GM23338 (cell line): ENCODE results near the gene TRPC5OS. TPM values are rescaled to one million over a fixed set of nuclear protein-coding genes. Genes with fewer than 3 reads are reported as not detected.

Experiments used
- ATAC-seq: fragments of 200-7000 bp; cut with Tn5 transposase; 3 replicates; pipeline ENCODE4 v1.9.1; 2020
- DNase-seq: peaks from one replicate; pipeline ENCODE4 v3.0.0-alpha.2; 2015; ENCODE audit warnings: low spot score
- H2AFZ ChIP-seq: fragments of 200-600 bp; sonication (generic); 2 replicates; pipeline ENCODE4 v1.8.0; 2016; ENCODE audit warnings: antibody characterized with exemption, mild to moderate bottlenecking, moderate library complexity
- H3F3A ChIP-seq: fragments of 200-600 bp; sonication (generic); replicated peaks from 2 replicates; pipeline ENCODE4 v1.8.0; 2017; ENCODE audit warnings: antibody characterized with exemption, mixed run types, low read depth
- H3K27ac ChIP-seq: fragments of 200-600 bp; sonication (generic); 2 replicates; pipeline ENCODE4 v1.6.1; 2016; ENCODE audit warnings: low read depth
- H3K27me3 ChIP-seq: fragments of 200-600 bp; sonication (generic); 2 replicates; pipeline ENCODE4 v1.8.0; 2016; ENCODE audit warnings: mild to moderate bottlenecking, mixed run types, moderate library complexity; ENCODE audit not compliant: insufficient read depth
- H3K36me3 ChIP-seq: fragments of 200-600 bp; sonication (generic); 2 replicates; pipeline ENCODE4 v1.8.0; 2016; ENCODE audit warnings: mild to moderate bottlenecking; ENCODE audit not compliant: insufficient read depth
- H3K4me1 ChIP-seq: fragments of 200-600 bp; sonication (generic); 2 replicates; pipeline ENCODE4 v1.8.0; 2016; ENCODE audit warnings: mild to moderate bottlenecking, moderate library complexity; ENCODE audit not compliant: insufficient read depth
- H3K4me2 ChIP-seq: fragments of 200-600 bp; sonication (generic); 2 replicates; pipeline ENCODE4 v1.7.1; 2017; ENCODE audit warnings: mixed run types
- H3K4me3 ChIP-seq: fragments of 200-600 bp; sonication (generic); 2 replicates; pipeline ENCODE4 v1.6.1; 2016; ENCODE audit warnings: mixed run types
- H3K79me2 ChIP-seq: fragments of 200-600 bp; sonication (generic); replicated peaks from 2 replicates; pipeline ENCODE4 v1.8.0; 2017; ENCODE audit warnings: mild to moderate bottlenecking; ENCODE audit not compliant: insufficient read depth
- H3K9me2 ChIP-seq: fragments of 200-600 bp; sonication (generic); 2 replicates; pipeline ENCODE4 v1.8.0; 2017; ENCODE audit not compliant: insufficient read depth
- H4K20me1 ChIP-seq: fragments of 200-600 bp; sonication (generic); replicated peaks from 2 replicates; pipeline ENCODE4 v1.8.0; 2017; ENCODE audit warnings: mild to moderate bottlenecking; ENCODE audit not compliant: insufficient read depth
- H3K27ac Mint-ChIP-seq: 2 replicates; pipeline ENCODE4 v1.8.0; 2020; ENCODE audit warnings: inconsistent platforms, mild to moderate bottlenecking, moderate library complexity, mixed read lengths
- H3K27me3 Mint-ChIP-seq: 3 replicates; pipeline ENCODE4 v1.8.0; 2022; ENCODE audit warnings: low read depth, mild to moderate bottlenecking, moderate library complexity, mixed read lengths, inconsistent platforms; ENCODE audit not compliant: insufficient read depth, poor library complexity
- H3K36me3 Mint-ChIP-seq: 3 replicates; pipeline ENCODE4 v1.8.0; 2021; ENCODE audit warnings: low read depth, mild to moderate bottlenecking, inconsistent platforms, moderate library complexity, mixed read lengths
- H3K4me1 Mint-ChIP-seq: 3 replicates; pipeline ENCODE4 v1.8.0; 2020; ENCODE audit warnings: mild to moderate bottlenecking, inconsistent platforms, mixed read lengths
- H3K4me3 Mint-ChIP-seq: 3 replicates; pipeline ENCODE4 v1.8.0; 2021; ENCODE audit warnings: moderate library complexity, mild to moderate bottlenecking, inconsistent platforms, mixed read lengths
- H3K9me3 Mint-ChIP-seq: 3 replicates; pipeline ENCODE4 v1.8.0; 2020; ENCODE audit warnings: moderate library complexity, mild to moderate bottlenecking, inconsistent platforms, mixed read lengths
- CREB1 ChIP-seq: fragments of 250-450 bp; sonication (Bioruptor Pico); IDR thresholded peaks from 2 replicates; pipeline ENCODE4 v1.5.0; 2020; ENCODE audit warnings: low read depth, mild to moderate bottlenecking, moderate library complexity
- EZH2 ChIP-seq: fragments of 200-600 bp; sonication (generic); IDR thresholded peaks from one replicate; pipeline ENCODE4 v1.8.0; 2017; ENCODE audit warnings: antibody characterized with exemption, mild to moderate bottlenecking, low read depth; ENCODE audit not compliant: unreplicated experiment
- EZH2phosphoT487 ChIP-seq: fragments of 200-600 bp; sonication (generic); IDR thresholded peaks from one replicate; pipeline ENCODE4 v1.8.1; 2018; ENCODE audit warnings: antibody characterized with exemption; ENCODE audit not compliant: unreplicated experiment
- JUNB ChIP-seq: IDR thresholded peaks from one replicate; pipeline ENCODE4 v1.6.1; 2016; ENCODE audit warnings: antibody characterized with exemption; ENCODE audit not compliant: unreplicated experiment
- NANOG ChIP-seq: IDR thresholded peaks from 2 replicates; pipeline ENCODE4 v1.6.1; 2016; ENCODE audit warnings: antibody characterized with exemption, borderline replicate concordance
- POLR2AphosphoS5 ChIP-seq: IDR thresholded peaks from 2 replicates; pipeline ENCODE4 v1.6.1; 2016; ENCODE audit warnings: antibody characterized with exemption, low read depth
- STAT1 ChIP-seq: IDR thresholded peaks from one replicate; pipeline ENCODE4 v1.6.1; 2016; ENCODE audit warnings: antibody characterized with exemption; ENCODE audit not compliant: unreplicated experiment
- ZNF114 ChIP-seq: fragments of 250-450 bp; sonication (Bioruptor Pico); IDR thresholded peaks from 2 replicates; pipeline ENCODE4 v1.5.0; 2020; ENCODE audit warnings: mild to moderate bottlenecking, moderate library complexity
- ZNF331 ChIP-seq: fragments of 250-450 bp; sonication (Bioruptor Pico); IDR thresholded peaks from 2 replicates; pipeline ENCODE4 v1.5.0; 2020; ENCODE audit warnings: low read depth, mild to moderate bottlenecking, moderate library complexity
- ZNF462 ChIP-seq: fragments of 250-450 bp; sonication (Bioruptor Pico); IDR thresholded peaks from 2 replicates; pipeline ENCODE4 v1.5.0; 2020; ENCODE audit warnings: mild to moderate bottlenecking, moderate library complexity
- polyA plus RNA-seq: library from polyadenylated mRNA; unstranded; fragments of >200 nt; fragmentation: Nextera tagmentation; extraction: Ambion mirVana; gene quantifications from 2 replicates; pipeline ENCODE4 v1.2.1, GENCODE V29; 2016
- total RNA-seq: library from RNA; depleted of rRNA; stranded (reverse); fragments of >200 nt; shearing (Covaris generic); gene quantifications from 2 replicates; pipeline ENCODE4 v1.2.3, GENCODE V29; 2014
- TF ChIP-seq, protein P1 (sequence below): IDR thresholded peaks from 2 replicates; pipeline ENCODE4 v1.6.1; 2016; ENCODE audit warnings: antibody characterized with exemption
- TF ChIP-seq, protein P2 (sequence below), 2 experiments: fragments of 200-600 bp in 1 of 2; sonication (generic) in 1 of 2; conservative IDR thresholded peaks; 2 replicates each; pipeline versions ENCODE4 v1.5.1 to v1.6.1; 2016 to 2017; ENCODE audit warnings: antibody characterized with exemption in 2 of 2, low read depth in 2 of 2, mild to moderate bottlenecking in 2 of 2, moderate library complexity in 1 of 2
- TF ChIP-seq, protein P3 (sequence below): IDR thresholded peaks from one replicate; pipeline ENCODE4 v1.6.1; 2018; ENCODE audit warnings: antibody characterized with exemption; ENCODE audit not compliant: unreplicated experiment

TRPC5OS gene
- total and polyA plus RNA-seq, 2 experiments from 2014 or later, result not detected

DNA sequence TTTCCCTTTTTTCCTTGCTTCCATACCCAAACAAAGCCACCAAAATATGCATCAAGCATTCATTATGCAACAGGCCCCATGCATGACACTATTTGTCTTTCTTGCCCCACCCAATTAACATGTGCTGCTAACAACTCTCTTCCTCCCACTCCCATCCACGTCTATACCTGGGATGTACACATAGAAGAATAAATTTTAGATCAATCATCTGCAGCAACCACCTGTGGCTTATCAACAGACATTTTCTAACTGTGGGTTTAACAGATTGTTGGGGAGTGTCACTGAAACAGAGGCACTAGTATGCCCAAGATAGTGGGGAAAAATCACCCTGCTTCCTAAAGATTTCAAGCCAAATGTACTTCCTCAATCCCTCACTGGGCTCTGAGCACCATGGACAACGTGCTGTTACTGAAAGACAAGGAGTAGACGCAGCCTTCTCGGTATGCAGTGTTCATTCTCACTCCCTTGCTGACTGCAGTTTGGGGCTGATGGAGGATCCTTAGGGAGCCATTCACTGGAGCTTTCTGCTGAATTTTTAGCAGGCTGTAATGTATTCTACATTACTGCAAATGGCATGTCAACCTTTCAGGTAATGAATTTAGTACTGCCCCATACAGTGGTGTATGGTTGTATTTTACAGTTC lies 28.4 kb upstream of the TRPC5OS start:
- no peaks in the 10 kb centered on the region for H3K9me3 Mint-ChIP-seq
- ATAC-seq (no peak), DNase-seq (no peak)
- Histone ChIP-seq H3K79me2 (no peaks in the 10 kb centered on the region), H3K4me3 (no peak overlapping the region), H3F3A (no peaks in the 10 kb centered on the region), H2AFZ (no peak overlapping the region), H3K4me1 (no peaks in the 10 kb centered on the region), H3K4me2 (no peak overlapping the region), H3K36me3 (no peaks in the 10 kb centered on the region), H3K27me3 (no peaks in the 10 kb centered on the region), H3K27ac (no peak overlapping the region), H4K20me1 (no peaks in the 10 kb centered on the region), H3K9me2 (no peaks in the 10 kb centered on the region)
- H3K27me3 Mint-ChIP-seq, result no peaks in the 10 kb centered on the region
- no peak overlapping the region for H3K4me3 Mint-ChIP-seq
- no peaks in the 10 kb centered on the region for H3K36me3 Mint-ChIP-seq
- TF ChIP-seq, protein P1, sequence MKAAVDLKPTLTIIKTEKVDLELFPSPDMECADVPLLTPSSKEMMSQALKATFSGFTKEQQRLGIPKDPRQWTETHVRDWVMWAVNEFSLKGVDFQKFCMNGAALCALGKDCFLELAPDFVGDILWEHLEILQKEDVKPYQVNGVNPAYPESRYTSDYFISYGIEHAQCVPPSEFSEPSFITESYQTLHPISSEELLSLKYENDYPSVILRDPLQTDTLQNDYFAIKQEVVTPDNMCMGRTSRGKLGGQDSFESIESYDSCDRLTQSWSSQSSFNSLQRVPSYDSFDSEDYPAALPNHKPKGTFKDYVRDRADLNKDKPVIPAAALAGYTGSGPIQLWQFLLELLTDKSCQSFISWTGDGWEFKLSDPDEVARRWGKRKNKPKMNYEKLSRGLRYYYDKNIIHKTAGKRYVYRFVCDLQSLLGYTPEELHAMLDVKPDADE, result no peak
- TF ChIP-seq NANOG (no peak), JUNB (no peak), CREB1 (CRISPR knock-in tag) (no peak), ZNF331 (CRISPR knock-in tag) (no peak), STAT1 (no peak), ZNF114 (no peak), POLR2AphosphoS5 (no peak), EZH2phosphoT487 (no peak), ZNF462 (CRISPR knock-in tag) (no peak), EZH2 (no peak)
- TF ChIP-seq, protein P2, sequence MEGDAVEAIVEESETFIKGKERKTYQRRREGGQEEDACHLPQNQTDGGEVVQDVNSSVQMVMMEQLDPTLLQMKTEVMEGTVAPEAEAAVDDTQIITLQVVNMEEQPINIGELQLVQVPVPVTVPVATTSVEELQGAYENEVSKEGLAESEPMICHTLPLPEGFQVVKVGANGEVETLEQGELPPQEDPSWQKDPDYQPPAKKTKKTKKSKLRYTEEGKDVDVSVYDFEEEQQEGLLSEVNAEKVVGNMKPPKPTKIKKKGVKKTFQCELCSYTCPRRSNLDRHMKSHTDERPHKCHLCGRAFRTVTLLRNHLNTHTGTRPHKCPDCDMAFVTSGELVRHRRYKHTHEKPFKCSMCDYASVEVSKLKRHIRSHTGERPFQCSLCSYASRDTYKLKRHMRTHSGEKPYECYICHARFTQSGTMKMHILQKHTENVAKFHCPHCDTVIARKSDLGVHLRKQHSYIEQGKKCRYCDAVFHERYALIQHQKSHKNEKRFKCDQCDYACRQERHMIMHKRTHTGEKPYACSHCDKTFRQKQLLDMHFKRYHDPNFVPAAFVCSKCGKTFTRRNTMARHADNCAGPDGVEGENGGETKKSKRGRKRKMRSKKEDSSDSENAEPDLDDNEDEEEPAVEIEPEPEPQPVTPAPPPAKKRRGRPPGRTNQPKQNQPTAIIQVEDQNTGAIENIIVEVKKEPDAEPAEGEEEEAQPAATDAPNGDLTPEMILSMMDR (conservative IDR thresholded peaks at IDR 0.05; ENCODE audit: low read depth in 2 of 2), result no peak
- TF ChIP-seq, protein P3, sequence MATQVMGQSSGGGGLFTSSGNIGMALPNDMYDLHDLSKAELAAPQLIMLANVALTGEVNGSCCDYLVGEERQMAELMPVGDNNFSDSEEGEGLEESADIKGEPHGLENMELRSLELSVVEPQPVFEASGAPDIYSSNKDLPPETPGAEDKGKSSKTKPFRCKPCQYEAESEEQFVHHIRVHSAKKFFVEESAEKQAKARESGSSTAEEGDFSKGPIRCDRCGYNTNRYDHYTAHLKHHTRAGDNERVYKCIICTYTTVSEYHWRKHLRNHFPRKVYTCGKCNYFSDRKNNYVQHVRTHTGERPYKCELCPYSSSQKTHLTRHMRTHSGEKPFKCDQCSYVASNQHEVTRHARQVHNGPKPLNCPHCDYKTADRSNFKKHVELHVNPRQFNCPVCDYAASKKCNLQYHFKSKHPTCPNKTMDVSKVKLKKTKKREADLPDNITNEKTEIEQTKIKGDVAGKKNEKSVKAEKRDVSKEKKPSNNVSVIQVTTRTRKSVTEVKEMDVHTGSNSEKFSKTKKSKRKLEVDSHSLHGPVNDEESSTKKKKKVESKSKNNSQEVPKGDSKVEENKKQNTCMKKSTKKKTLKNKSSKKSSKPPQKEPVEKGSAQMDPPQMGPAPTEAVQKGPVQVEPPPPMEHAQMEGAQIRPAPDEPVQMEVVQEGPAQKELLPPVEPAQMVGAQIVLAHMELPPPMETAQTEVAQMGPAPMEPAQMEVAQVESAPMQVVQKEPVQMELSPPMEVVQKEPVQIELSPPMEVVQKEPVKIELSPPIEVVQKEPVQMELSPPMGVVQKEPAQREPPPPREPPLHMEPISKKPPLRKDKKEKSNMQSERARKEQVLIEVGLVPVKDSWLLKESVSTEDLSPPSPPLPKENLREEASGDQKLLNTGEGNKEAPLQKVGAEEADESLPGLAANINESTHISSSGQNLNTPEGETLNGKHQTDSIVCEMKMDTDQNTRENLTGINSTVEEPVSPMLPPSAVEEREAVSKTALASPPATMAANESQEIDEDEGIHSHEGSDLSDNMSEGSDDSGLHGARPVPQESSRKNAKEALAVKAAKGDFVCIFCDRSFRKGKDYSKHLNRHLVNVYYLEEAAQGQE, result no peak
- H3K4me1 Mint-ChIP-seq, result peaks cover 7% of the 10 kb centered on the region; the same call in 1 of the 3 replicates
- no peak overlapping the region for H3K27ac Mint-ChIP-seq
